ENCODE data around the gene SH3RF3.

Gene SH3RF3

GRCh38 chr2:109186656-109187250, 57.7 kb downstream of the SH3RF3 start:
- H3K9me3 ChIP-seq (ENCODE audit: low read length) = no peaks in the 10 kb centered on the region
- no peaks in the 10 kb centered on the region for H3K27me3 ChIP-seq (ENCODE audit: insufficient read depth, low read length)
- no peaks in the 10 kb centered on the region for H3K4me1 ChIP-seq (ENCODE audit: insufficient read depth, low read length)
- H3K4me3 ChIP-seq (ENCODE audit: low read length) = no peak overlapping the region
- no peaks in the 10 kb centered on the region for H3K36me3 ChIP-seq (ENCODE audit: insufficient read depth, low read length)
- H2AFZ ChIP-seq (ENCODE audit: low read depth, low read length) = no peak overlapping the region

GRCh38 chr2:109187711-109188495, 58.9 kb downstream of the SH3RF3 start:
- H3K36me3 ChIP-seq (ENCODE audit: insufficient read depth, low read length) = no peaks in the 10 kb centered on the region
- H2AFZ ChIP-seq (ENCODE audit: low read depth, low read length) = no peak overlapping the region
- no peaks in the 10 kb centered on the region for H3K4me1 ChIP-seq (ENCODE audit: insufficient read depth, low read length)
- no peak overlapping the region for H3K4me3 ChIP-seq (ENCODE audit: low read length)
- no peaks in the 10 kb centered on the region for H3K27me3 ChIP-seq (ENCODE audit: insufficient read depth, low read length)
- H3K9me3 ChIP-seq (ENCODE audit: low read length) = no peaks in the 10 kb centered on the region

- Histone ChIP-seq H2AFZ (ENCODE audit: low read depth, low read length) (no peak overlapping the region), H3K4me3 (ENCODE audit: low read length) (no peak overlapping the region), H3K27me3 (ENCODE audit: insufficient read depth, low read length) (no peaks in the 10 kb centered on the region), H3K36me3 (ENCODE audit: insufficient read depth, low read length) (no peaks in the 10 kb centered on the region), H3K4me1 (ENCODE audit: insufficient read depth, low read length) (no peaks in the 10 kb centered on the region), H3K9me3 (ENCODE audit: low read length) (no peaks in the 10 kb centered on the region)
These were observed 59.5 kb downstream of the SH3RF3 start for GRCh38 chr2:109188496-109188890.

GRCh38 chr2:109188898-109189297, 59.9 kb downstream of the SH3RF3 start:
- Histone ChIP-seq H3K4me1 (ENCODE audit: insufficient read depth, low read length) (no peaks in the 10 kb centered on the region), H3K9me3 (ENCODE audit: low read length) (no peaks in the 10 kb centered on the region), H3K4me3 (ENCODE audit: low read length) (no peak overlapping the region), H3K27me3 (ENCODE audit: insufficient read depth, low read length) (no peaks in the 10 kb centered on the region), H2AFZ (ENCODE audit: low read depth, low read length) (no peak overlapping the region), H3K36me3 (ENCODE audit: insufficient read depth, low read length) (no peaks in the 10 kb centered on the region)

- Histone ChIP-seq H2AFZ (ENCODE audit: low read depth, low read length) (no peak overlapping the region), H3K36me3 (ENCODE audit: insufficient read depth, low read length) (no peaks in the 10 kb centered on the region), H3K9me3 (ENCODE audit: low read length) (no peaks in the 10 kb centered on the region), H3K27me3 (ENCODE audit: insufficient read depth, low read length) (no peaks in the 10 kb centered on the region), H3K4me3 (ENCODE audit: low read length) (no peak overlapping the region), H3K4me1 (ENCODE audit: insufficient read depth, low read length) (peaks cover 3% of the 10 kb centered on the region)
These were observed 60.7 kb downstream of the SH3RF3 start for GRCh38 chr2:109189751-109190150.

GRCh38 chr2:109193807-109194619, 65.0 kb downstream of the SH3RF3 start:
- Histone ChIP-seq H2AFZ (ENCODE audit: low read depth, low read length) (no peak overlapping the region), H3K27me3 (ENCODE audit: insufficient read depth, low read length) (no peaks in the 10 kb centered on the region), H3K4me1 (ENCODE audit: insufficient read depth, low read length) (peaks cover 3% of the 10 kb centered on the region), H3K36me3 (ENCODE audit: insufficient read depth, low read length) (no peaks in the 10 kb centered on the region), H3K4me3 (ENCODE audit: low read length) (no peak overlapping the region), H3K9me3 (ENCODE audit: low read length) (no peaks in the 10 kb centered on the region)

GRCh38 chr2:109194620-109194937, 65.6 kb downstream of the SH3RF3 start:
- no peaks in the 10 kb centered on the region for H3K36me3 ChIP-seq (ENCODE audit: insufficient read depth, low read length)
- no peaks in the 10 kb centered on the region for H3K9me3 ChIP-seq (ENCODE audit: low read length)
- peaks cover 3% of the 10 kb centered on the region for H3K4me1 ChIP-seq (ENCODE audit: insufficient read depth, low read length)
- no peak overlapping the region for H3K4me3 ChIP-seq (ENCODE audit: low read length)
- no peak overlapping the region for H2AFZ ChIP-seq (ENCODE audit: low read depth, low read length)
- H3K27me3 ChIP-seq (ENCODE audit: insufficient read depth, low read length) = no peaks in the 10 kb centered on the region

- Histone ChIP-seq H3K9me3 (ENCODE audit: low read length) (no peaks in the 10 kb centered on the region), H3K36me3 (ENCODE audit: insufficient read depth, low read length) (no peaks in the 10 kb centered on the region)
These were observed 66.4 kb downstream of the SH3RF3 start for GRCh38 chr2:109195193-109196045.

GRCh38 chr2:109196081-109196875, 67.3 kb downstream of the SH3RF3 start:
- H3K9me3 ChIP-seq (ENCODE audit: low read length) = no peaks in the 10 kb centered on the region
- no peak overlapping the region for H3K4me3 ChIP-seq (ENCODE audit: low read length)
- H2AFZ ChIP-seq (ENCODE audit: low read depth, low read length) = no peak overlapping the region
- H3K4me1 ChIP-seq (ENCODE audit: insufficient read depth, low read length) = peaks cover 3% of the 10 kb centered on the region
- H3K36me3 ChIP-seq (ENCODE audit: insufficient read depth, low read length) = no peaks in the 10 kb centered on the region
- H3K27me3 ChIP-seq (ENCODE audit: insufficient read depth, low read length) = no peaks in the 10 kb centered on the region

More at GRCh38 chr2:109195193-109196045, 66.4 kb downstream of the SH3RF3 start:
- Histone ChIP-seq H2AFZ (ENCODE audit: low read depth, low read length) (no peak overlapping the region), H3K27me3 (ENCODE audit: insufficient read depth, low read length) (no peaks in the 10 kb centered on the region), H3K4me3 (ENCODE audit: low read length) (no peak overlapping the region), H3K4me1 (ENCODE audit: insufficient read depth, low read length) (peaks cover 3% of the 10 kb centered on the region)

- H3K9me3 ChIP-seq (ENCODE audit: low read length) = no peaks in the 10 kb centered on the region
- H3K4me3 ChIP-seq (ENCODE audit: low read length) = no peak overlapping the region
These were observed 68.8 kb downstream of the SH3RF3 start for GRCh38 chr2:109197491-109198418.

GRCh38 chr2:109199790-109200189, 70.8 kb downstream of the SH3RF3 start:
- H3K9me3 ChIP-seq (ENCODE audit: low read length) = no peaks in the 10 kb centered on the region
- no peaks in the 10 kb centered on the region for H3K36me3 ChIP-seq (ENCODE audit: insufficient read depth, low read length)
- H2AFZ ChIP-seq (ENCODE audit: low read depth, low read length) = no peak overlapping the region
- H3K27me3 ChIP-seq (ENCODE audit: insufficient read depth, low read length) = no peaks in the 10 kb centered on the region
- no peak overlapping the region for H3K4me3 ChIP-seq (ENCODE audit: low read length)
- H3K4me1 ChIP-seq (ENCODE audit: insufficient read depth, low read length) = no peaks in the 10 kb centered on the region

More at GRCh38 chr2:109197491-109198418, 68.8 kb downstream of the SH3RF3 start:
- no peak overlapping the region for H2AFZ ChIP-seq (ENCODE audit: low read depth, low read length)
- no peaks in the 10 kb centered on the region for H3K36me3 ChIP-seq (ENCODE audit: insufficient read depth, low read length)
- no peaks in the 10 kb centered on the region for H3K27me3 ChIP-seq (ENCODE audit: insufficient read depth, low read length)
- peaks cover 3% of the 10 kb centered on the region for H3K4me1 ChIP-seq (ENCODE audit: insufficient read depth, low read length)
